ENCODE measurements around the gene DLG1.

DLG1 gene

GRCh38 chr3:197171481-197172067, 126.8 kb downstream of the DLG1 start:
- no peak for FAIRE-seq

GRCh38 chr3:197169028-197169427, 129.4 kb downstream of the DLG1 start:
- FAIRE-seq: no peak

GRCh38 chr3:197168606-197169005, 129.8 kb downstream of the DLG1 start:
- no peak for FAIRE-seq

GRCh38 chr3:197168063-197168462, 130.3 kb downstream of the DLG1 start:
- no peak for FAIRE-seq

GRCh38 chr3:197167549-197167948, 130.9 kb downstream of the DLG1 start:
- no peak for FAIRE-seq

GRCh38 chr3:197165890-197166289, 132.5 kb downstream of the DLG1 start:
- FAIRE-seq: no peak

- FAIRE-seq: no peak
Measured at GRCh38 chr3:197155046-197155445, 143.4 kb downstream of the DLG1 start.

- no peak for FAIRE-seq
Measured at GRCh38 chr3:197151580-197151979, 146.8 kb downstream of the DLG1 start.

GRCh38 chr3:197149528-197149927, 148.9 kb downstream of the DLG1 start:
- FAIRE-seq: no peak

GRCh38 chr3:197144188-197144587, 154.2 kb downstream of the DLG1 start:
- FAIRE-seq: no peak

- FAIRE-seq: no peak
Measured at GRCh38 chr3:197139586-197139985, 158.8 kb downstream of the DLG1 start.

GRCh38 chr3:197137751-197138150, 160.7 kb downstream of the DLG1 start:
- no peak for FAIRE-seq

- FAIRE-seq: no peak
Measured at GRCh38 chr3:197136744-197137143, 161.7 kb downstream of the DLG1 start.

GRCh38 chr3:197135212-197135611, 163.2 kb downstream of the DLG1 start:
- FAIRE-seq: no peak

- FAIRE-seq: no peak
Measured at GRCh38 chr3:197132916-197133530, 165.4 kb downstream of the DLG1 start.

GRCh38 chr3:197125636-197126035, 172.8 kb downstream of the DLG1 start:
- FAIRE-seq: no peak

GRCh38 chr3:197124713-197125112, 173.7 kb downstream of the DLG1 start:
- FAIRE-seq: no peak

GRCh38 chr3:197122394-197122793, 176.0 kb downstream of the DLG1 start:
- FAIRE-seq: no peak

GRCh38 chr3:197117114-197117513, 181.3 kb downstream of the DLG1 start:
- FAIRE-seq: no peak

GRCh38 chr3:197114007-197114406, 184.4 kb downstream of the DLG1 start:
- FAIRE-seq: no peak

GRCh38 chr3:197111685-197112084, 186.7 kb downstream of the DLG1 start:
- FAIRE-seq: no peak

GRCh38 chr3:197105786-197106185, 192.6 kb downstream of the DLG1 start:
- no peak for FAIRE-seq

- no peak for FAIRE-seq
Measured at GRCh38 chr3:197104738-197105137, 193.7 kb downstream of the DLG1 start.

GRCh38 chr3:197103766-197104165, 194.6 kb downstream of the DLG1 start:
- FAIRE-seq: no peak

GRCh38 chr3:197093871-197094270, 204.5 kb downstream of the DLG1 start:
- FAIRE-seq: no peak
